BJ (cell line): ENCODE data around the gene KIAA1586. TPM values are rescaled to one million over a fixed set of nuclear protein-coding genes. Genes with fewer than 3 reads are reported as not detected.

Experiments used
- CTCF ChIA-PET: fragments of 350-600 bp; formaldehyde crosslinking; extraction: SDS; loops from one replicate; lab custom pipeline; 2021; ENCODE audit warnings: antibody characterized with exemption, inconsistent platforms; lab: Yijun Ruan, JAX
- POLR2A ChIA-PET: fragments of 300-600 bp; sonication (Branson Sonifier 250); formaldehyde crosslinking; extraction: SDS; loops from one replicate; lab custom pipeline; 2021; ENCODE audit warnings: antibody characterized with exemption; lab: Charles Lee
- DNase-seq: peaks from one replicate; pipeline ENCODE4 v3.0.0-alpha.2; 2011; ENCODE audit warnings: low read depth
- H3K27me3 ChIP-seq: 2 replicates; pipeline ENCODE4 v1.6.0; 2011; ENCODE audit warnings: low read length; ENCODE audit not compliant: control insufficient read depth, insufficient read depth
- H3K36me3 ChIP-seq: 2 replicates; pipeline ENCODE4 v1.5.1; 2011; ENCODE audit warnings: low read length; ENCODE audit not compliant: control insufficient read depth, insufficient read depth
- H3K4me3 ChIP-seq: 2 replicates; pipeline ENCODE4 v1.5.1; 2011; ENCODE audit warnings: low read depth, mild to moderate bottlenecking, control low read depth, low read length
- polyA plus RNA-seq: library from polyadenylated mRNA; depleted of rRNA; stranded (reverse); fragments of >200 nt; gene quantifications from 2 replicates; pipeline ENCODE4 v1.2.3, GENCODE V29; 2011
- TF ChIP-seq, protein P1 (sequence below): IDR thresholded peaks from 2 replicates; pipeline ENCODE4 v1.5.1; 2011; ENCODE audit warnings: low read depth, mild to moderate bottlenecking, control low read depth, inconsistent platforms, low read length, moderate library complexity; ENCODE audit not compliant: insufficient read depth

The KIAA1586 gene
- polyA plus RNA-seq, 1 experiment: 2.3 TPM

GRCh38 chr6:57048577-57048976, 2.1 kb downstream of the KIAA1586 start:
- TF ChIP-seq, protein P1, sequence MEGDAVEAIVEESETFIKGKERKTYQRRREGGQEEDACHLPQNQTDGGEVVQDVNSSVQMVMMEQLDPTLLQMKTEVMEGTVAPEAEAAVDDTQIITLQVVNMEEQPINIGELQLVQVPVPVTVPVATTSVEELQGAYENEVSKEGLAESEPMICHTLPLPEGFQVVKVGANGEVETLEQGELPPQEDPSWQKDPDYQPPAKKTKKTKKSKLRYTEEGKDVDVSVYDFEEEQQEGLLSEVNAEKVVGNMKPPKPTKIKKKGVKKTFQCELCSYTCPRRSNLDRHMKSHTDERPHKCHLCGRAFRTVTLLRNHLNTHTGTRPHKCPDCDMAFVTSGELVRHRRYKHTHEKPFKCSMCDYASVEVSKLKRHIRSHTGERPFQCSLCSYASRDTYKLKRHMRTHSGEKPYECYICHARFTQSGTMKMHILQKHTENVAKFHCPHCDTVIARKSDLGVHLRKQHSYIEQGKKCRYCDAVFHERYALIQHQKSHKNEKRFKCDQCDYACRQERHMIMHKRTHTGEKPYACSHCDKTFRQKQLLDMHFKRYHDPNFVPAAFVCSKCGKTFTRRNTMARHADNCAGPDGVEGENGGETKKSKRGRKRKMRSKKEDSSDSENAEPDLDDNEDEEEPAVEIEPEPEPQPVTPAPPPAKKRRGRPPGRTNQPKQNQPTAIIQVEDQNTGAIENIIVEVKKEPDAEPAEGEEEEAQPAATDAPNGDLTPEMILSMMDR: no peak
- Histone ChIP-seq H3K4me3 (0 out of 2 replicates have a peak overlapping the region, but pooled peaks have one; percentile 1), H3K27me3 (no peaks in the 10 kb centered on the region; the same call in 1 of the 2 replicates), H3K36me3 (no peaks in the 10 kb centered on the region)
- ChIA-PET CTCF (no interaction called here), POLR2A (no interaction called here)
- DNase-seq: no peak

DNA sequence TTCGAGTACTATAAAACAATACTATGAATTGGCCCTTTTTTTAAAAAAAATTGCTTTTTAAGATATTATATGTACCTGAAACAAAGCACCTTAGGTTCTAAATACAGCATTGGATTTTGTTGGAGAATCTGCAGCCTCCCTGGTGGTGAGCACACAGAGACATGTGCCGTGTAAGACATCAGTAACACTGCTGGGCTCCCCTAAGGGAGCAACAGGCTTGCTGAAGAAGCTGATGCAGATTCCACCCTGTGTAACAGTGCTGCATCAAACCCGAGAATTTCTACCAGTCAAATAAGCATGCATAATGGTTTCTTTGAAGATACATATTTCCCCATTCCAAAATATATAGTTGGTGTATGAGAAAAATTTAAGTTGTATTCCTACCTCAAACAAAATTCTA, 17.4 kb downstream of the KIAA1586 start:
- CTCF ChIA-PET: no interaction called here

DNA sequence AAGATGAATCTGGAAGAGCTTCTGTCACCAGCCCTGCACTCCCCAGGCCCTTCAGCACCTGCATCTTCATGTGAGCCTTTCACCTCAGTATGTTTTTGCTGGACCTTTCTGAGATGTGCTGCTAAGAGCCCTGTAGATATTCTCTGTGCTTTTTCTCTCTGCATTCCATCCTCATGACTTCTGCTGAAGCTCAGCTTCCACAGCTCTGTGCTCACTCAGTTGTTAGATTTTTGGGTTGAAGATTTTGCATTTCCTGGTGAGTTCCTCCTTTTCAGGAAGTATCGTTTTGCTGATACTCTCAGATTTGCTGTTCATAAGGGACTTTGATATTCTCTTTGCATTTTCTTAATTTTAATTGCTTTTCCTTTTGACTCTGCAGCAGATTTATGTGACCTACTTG, 18.3 kb downstream of the KIAA1586 start:
- Histone ChIP-seq H3K36me3 (peaks cover 3% of the 10 kb centered on the region), H3K4me3 (no peak overlapping the region), H3K27me3 (no peaks in the 10 kb centered on the region)
- CTCF ChIA-PET: interaction anchor here (0.9 to 1.1 kb wide), 3 partner anchors 15 to 157 kb away, joined by 3 read pairs; no protein-coding TSS in a partner anchor
- peak; percentile 6 for DNase-seq
- POLR2A ChIA-PET: interaction anchor here (0.7 kb wide), 1 partner anchor 533 kb away, joined by 3 read pairs; no protein-coding TSS in a partner anchor
- TF ChIP-seq, protein P1: no peak

More for the DNA sequence above, 17.4 kb downstream of the KIAA1586 start:
- POLR2A ChIA-PET: no interaction called here
- H3K27me3 ChIP-seq: no peaks in the 10 kb centered on the region
- TF ChIP-seq, protein P1: no peak
- DNase-seq: no peak
- no peak overlapping the region for H3K4me3 ChIP-seq
- H3K36me3 ChIP-seq: peaks cover 3% of the 10 kb centered on the region

DNA sequence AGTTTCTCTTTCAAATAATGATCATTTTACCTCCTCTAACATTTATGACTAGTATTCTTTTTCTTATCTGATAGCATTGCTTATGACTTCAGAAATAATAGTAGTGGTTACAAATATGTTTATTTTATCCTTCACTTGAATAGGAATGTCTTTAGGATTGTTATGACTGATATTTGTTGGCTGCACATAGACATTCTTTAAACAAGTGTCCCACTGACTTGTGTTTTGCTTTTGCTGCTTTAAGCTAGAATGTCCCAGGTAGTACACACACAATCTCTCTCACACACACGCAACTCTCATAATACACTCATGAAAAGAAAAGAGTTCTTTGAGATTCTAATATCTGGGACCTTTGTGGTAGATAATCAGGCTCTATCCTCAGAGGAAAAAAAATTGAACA, 21.6 kb downstream of the KIAA1586 start:
- H3K4me3 ChIP-seq: no peak overlapping the region
- CTCF ChIA-PET: interaction anchor here (0.6 kb wide), 1 partner anchor 118 kb away, joined by 4 read pairs; no protein-coding TSS in a partner anchor
- POLR2A ChIA-PET: interaction anchor here (0.5 kb wide), 1 partner anchor 9 kb away, joined by 13 read pairs; no protein-coding TSS in a partner anchor
- DNase-seq: no peak
- TF ChIP-seq, protein P1: no peak
- no peaks in the 10 kb centered on the region for H3K27me3 ChIP-seq
- H3K36me3 ChIP-seq: no peaks in the 10 kb centered on the region

- TF ChIP-seq, protein P1: no peak
- no peak for DNase-seq
- ChIA-PET CTCF (no interaction called here), POLR2A (no interaction called here)
- H3K27me3 ChIP-seq: no peaks in the 10 kb centered on the region
- H3K36me3 ChIP-seq: no peaks in the 10 kb centered on the region
- H3K4me3 ChIP-seq: no peak overlapping the region
Measured at GRCh38 chr6:57069228-57069627, 22.7 kb downstream of the KIAA1586 start.
